IMR-90 (cell line): ENCODE data around the gene MAP2K5. TPM values are rescaled to one million over a fixed set of nuclear protein-coding genes. Genes with fewer than 3 reads are reported as not detected.

Experiments
- ATAC-seq: fragments of 200-7000 bp; cut with Tn5 transposase; 2 replicates; pipeline ENCODE4 v1.9.1; 2020; ENCODE audit warnings: low read depth, mild to moderate bottlenecking, moderate library complexity
- BruUV-seq: library from RNA; stranded (reverse); fragments of 400-500 nt; replicated peaks from 2 replicates; lab custom pipeline; 2021; lab: Mats Ljungman, UMichigan
- CTCF ChIA-PET: fragments of 300-600 bp; formaldehyde crosslinking; extraction: SDS; loops from one replicate; lab custom pipeline; 2021; ENCODE audit warnings: antibody characterized with exemption; lab: Yijun Ruan, JAX
- POLR2A ChIA-PET: fragments of 300-600 bp; sonication (Branson Sonifier 250); formaldehyde crosslinking; loops from one replicate; lab custom pipeline; 2022; ENCODE audit warnings: antibody characterized with exemption; ENCODE audit not compliant: unreplicated experiment; lab: Charles Lee
- DNase-seq: peaks from one replicate; pipeline ENCODE4 v3.0.0; 2013
- H2AFZ ChIP-seq: replicated peaks from 2 replicates; pipeline ENCODE3; 2013; ENCODE audit warnings: low read length, mild to moderate bottlenecking; ENCODE audit not compliant: poor library complexity
- H2AK5ac ChIP-seq: 2 replicates; pipeline ENCODE4 v1.6.1; 2013; ENCODE audit warnings: low read depth, low read length, inconsistent platforms
- H2AK9ac ChIP-seq: replicated peaks from 2 replicates; pipeline ENCODE3; 2013; ENCODE audit warnings: mild to moderate bottlenecking, low read depth, low read length, moderate library complexity; ENCODE audit not compliant: poor library complexity
- H2BK120ac ChIP-seq: 2 replicates; pipeline ENCODE4 v1.6.1; 2013; ENCODE audit warnings: low read depth, low read length, inconsistent platforms
- H2BK15ac ChIP-seq: 3 replicates; pipeline ENCODE4 v1.6.1; 2013; ENCODE audit warnings: low read depth, low read length, inconsistent platforms
- H2BK20ac ChIP-seq: 2 replicates; pipeline ENCODE4 v1.6.1; 2013; ENCODE audit warnings: low read depth, mild to moderate bottlenecking, inconsistent platforms, low read length, moderate library complexity
- H2BK5ac ChIP-seq: 2 replicates; pipeline ENCODE4 v1.6.1; 2013; ENCODE audit warnings: mild to moderate bottlenecking, low read depth, low read length, inconsistent platforms; ENCODE audit not compliant: poor library complexity, severe bottlenecking
- H3K14ac ChIP-seq: replicated peaks from 2 replicates; pipeline ENCODE4 v1.6.1; 2013; ENCODE audit warnings: low read depth, low read length, inconsistent platforms
- H3K18ac ChIP-seq: 2 replicates; pipeline ENCODE4 v1.6.1; 2013; ENCODE audit warnings: low read depth, low read length, control low read depth
- H3K23ac ChIP-seq: 2 replicates; pipeline ENCODE4 v1.6.1; 2013; ENCODE audit warnings: low read depth, low read length, inconsistent platforms
- H3K27ac ChIP-seq: 2 replicates; pipeline ENCODE4 v1.5.1; 2013; ENCODE audit warnings: mild to moderate bottlenecking, control low read depth, low read length; ENCODE audit not compliant: insufficient read depth
- H3K27me3 ChIP-seq: 2 replicates; pipeline ENCODE4 v1.6.1; 2013; ENCODE audit warnings: low read length; ENCODE audit not compliant: control insufficient read depth, insufficient read depth
- H3K36me3 ChIP-seq: 2 replicates; pipeline ENCODE4 v1.6.1; 2013; ENCODE audit warnings: low read length, mixed read lengths; ENCODE audit not compliant: control insufficient read depth, insufficient read depth
- H3K4ac ChIP-seq: 2 replicates; pipeline ENCODE4 v1.6.1; 2013; ENCODE audit warnings: low read depth, low read length, inconsistent platforms
- H3K4me1 ChIP-seq: 2 replicates; pipeline ENCODE4 v1.6.1; 2013; ENCODE audit warnings: low read length, mixed read lengths; ENCODE audit not compliant: control insufficient read depth, insufficient read depth
- H3K4me2 ChIP-seq: 2 replicates; pipeline ENCODE4 v1.6.1; 2013; ENCODE audit warnings: low read depth, mild to moderate bottlenecking, control low read depth, low read length, moderate library complexity
- H3K4me3 ChIP-seq: 2 replicates; pipeline ENCODE4 v1.5.1; 2013; ENCODE audit warnings: low read depth, mild to moderate bottlenecking, control low read depth, low read length, moderate library complexity; ENCODE audit not compliant: insufficient read depth
- H3K56ac ChIP-seq: 2 replicates; pipeline ENCODE4 v1.6.1; 2013; ENCODE audit warnings: low read length, inconsistent platforms; ENCODE audit not compliant: insufficient read depth; ENCODE audit errors: extremely low read depth
- H3K79me1 ChIP-seq, 2 experiments: 2 replicates each; pipeline ENCODE4 v1.6.1; 2013; ENCODE audit warnings: low read length in 2 of 2, inconsistent platforms in 1 of 2, low read depth in 1 of 2
- H3K9ac ChIP-seq: 2 replicates; pipeline ENCODE4 v1.6.1; 2013; ENCODE audit warnings: low read depth, low read length, control low read depth
- H3K9me1 ChIP-seq: 2 replicates; pipeline ENCODE4 v1.6.1; 2013; ENCODE audit warnings: low read length, inconsistent platforms; ENCODE audit not compliant: insufficient read depth
- H3K9me3 ChIP-seq: 2 replicates; pipeline ENCODE4 v1.6.1; 2013; ENCODE audit warnings: low read length; ENCODE audit not compliant: control insufficient read depth, insufficient read depth
- H4K20me1 ChIP-seq: 2 replicates; pipeline ENCODE4 v1.6.1; 2013; ENCODE audit warnings: low read length, inconsistent platforms; ENCODE audit not compliant: insufficient read depth
- H4K5ac ChIP-seq: 2 replicates; pipeline ENCODE4 v1.6.1; 2013; ENCODE audit warnings: mild to moderate bottlenecking, low read depth, low read length, control low read depth
- H4K8ac ChIP-seq, 2 experiments: 2 replicates each; pipeline ENCODE4 v1.6.1; 2013; ENCODE audit warnings: low read depth in 2 of 2, low read length in 2 of 2, control low read depth in 1 of 2, inconsistent platforms in 1 of 2
- H4K91ac ChIP-seq: 2 replicates; pipeline ENCODE4 v1.6.1; 2013; ENCODE audit warnings: low read depth, low read length, inconsistent platforms; ENCODE audit not compliant: insufficient read depth
- CEBPB ChIP-seq: IDR thresholded peaks from 2 replicates; pipeline ENCODE4 v1.6.1; 2012; ENCODE audit warnings: low read depth, low read length, improper control_type of control experiment
- MAZ ChIP-seq: IDR thresholded peaks from 2 replicates; pipeline ENCODE4 v1.6.1; 2012; ENCODE audit warnings: low read depth, mild to moderate bottlenecking, low read length, improper control_type of control experiment, moderate library complexity, borderline replicate concordance
- WGBS, 2 experiments: methylation state at CpG; one replicate each; pipeline versions ENCODE4 v1.1.5 to v1.1.7; 2013; ENCODE audit warnings: missing lambda C conversion rate in 2 of 2; ENCODE audit not compliant: insufficient read length in 1 of 2; ENCODE audit errors: extremely low coverage in 2 of 2; 5-methylcytosine and 5-hydroxymethylcytosine counted together
- dilution Hi-C: fragments of 300-500 bp; cut with HindIII; formaldehyde crosslinking; loops from one replicate; pipeline ENCODE4 v1.14.3; 2018; ENCODE audit warnings: low sequenced_read_pairs; ENCODE audit not compliant: unreplicated experiment
- in situ Hi-C: fragments of 300-500 bp; cut with MboI; formaldehyde crosslinking; loops from 3 replicates; pipeline ENCODE4 v1.14.3; 2019; ENCODE audit warnings: low sequenced_read_pairs, inconsistent platforms, mixed read lengths
- intact Hi-C: fragments of 100-400 bp; cut with micrococcal nuclease; formaldehyde crosslinking; loops from 2 replicates; pipeline ENCODE4 v1.10.0; 2022
- polyA plus RNA-seq, 3 experiments: library from polyadenylated mRNA; depleted of rRNA; stranded (reverse); fragments of >200 nt; gene quantifications; 2 replicates each; pipeline ENCODE4 v1.2.3, GENCODE V29; 2012; ENCODE audit warnings: low replicate concordance in 1 of 3
- total RNA-seq: library from RNA; depleted of rRNA; stranded (reverse); fragments of >200 nt; gene quantifications from 2 replicates; pipeline ENCODE4 v1.2.3, GENCODE V29; 2012

Gene MAP2K5
- total and polyA plus RNA-seq, 2 of the 4 experiments (the other 2 are of a cell fraction): 1.6 to 6.1 TPM

- Histone ChIP-seq H3K14ac (no peak overlapping the region), H3K27ac (no peak overlapping the region), H2BK20ac (no peak overlapping the region), H3K18ac (no peak overlapping the region), H3K4me3 (no peak overlapping the region), H3K27me3 (peaks cover 4% of the 10 kb centered on the region), H2BK5ac (no peak overlapping the region), H3K36me3 (no peaks in the 10 kb centered on the region), H3K23ac (no peak overlapping the region), H3K9me3 (no peaks in the 10 kb centered on the region), H4K20me1 (no peaks in the 10 kb centered on the region), H3K56ac (no peak overlapping the region), H3K4ac (no peak overlapping the region), H4K91ac (no peak overlapping the region), H3K4me1 (no peaks in the 10 kb centered on the region), H2AK9ac (no peak overlapping the region), H2AK5ac (no peak overlapping the region), H3K79me1 (no peaks in the 10 kb centered on the region), H4K5ac (no peak overlapping the region), H2AFZ (no peak overlapping the region), H4K8ac (no peak overlapping the region), H3K9me1 (no peaks in the 10 kb centered on the region), H3K4me2 (no peak overlapping the region), H2BK120ac (no peak overlapping the region), H2BK15ac (no peak overlapping the region; the same call in 2 of the 3 replicates), H3K9ac (no peak overlapping the region)
- WGBS, 2 experiments: no CpG with 5 or more reads among the region's 4 CpGs
- no TSS peak for BruUV-seq
- in situ Hi-C loops (no loop called here), intact Hi-C loops (no loop called here), dilution Hi-C loops (no loop called here)
- TF ChIP-seq MAZ: no peak
- TF ChIP-seq CEBPB: peak; percentile 78
- CTCF ChIA-PET: no interaction called here
- ATAC-seq: peak; percentile 37
- DNase-seq: peak; percentile 18
- POLR2A ChIA-PET: interaction anchor here (0.7 kb wide), 1 partner anchor 250 kb away, joined by 7 read pairs; no protein-coding TSS in a partner anchor
Observed at GRCh38 chr15:67850994-67851571, 308.6 kb downstream of the MAP2K5 start.
